GM18502 (cell line): Measurements from ENCODE around the gene PLEKHA3.
"Not testable (repeated sequence)": the region's sequence is repeated elsewhere in the genome, so short reads cannot be mapped to it uniquely, and the experiment has no call there.

Source experiments
- ATAC-seq: cut with Tn5 transposase; IDR thresholded peaks from one replicate; pipeline ENCODE4 v1.9.1; 2021; ENCODE audit warnings: mild to moderate bottlenecking; ENCODE audit not compliant: unreplicated experiment, poor library complexity

Gene PLEKHA3

GRCh38 chr2:178521304-178522150 lies 41.3 kb downstream of the PLEKHA3 start:
- ATAC-seq = no peak

DNA sequence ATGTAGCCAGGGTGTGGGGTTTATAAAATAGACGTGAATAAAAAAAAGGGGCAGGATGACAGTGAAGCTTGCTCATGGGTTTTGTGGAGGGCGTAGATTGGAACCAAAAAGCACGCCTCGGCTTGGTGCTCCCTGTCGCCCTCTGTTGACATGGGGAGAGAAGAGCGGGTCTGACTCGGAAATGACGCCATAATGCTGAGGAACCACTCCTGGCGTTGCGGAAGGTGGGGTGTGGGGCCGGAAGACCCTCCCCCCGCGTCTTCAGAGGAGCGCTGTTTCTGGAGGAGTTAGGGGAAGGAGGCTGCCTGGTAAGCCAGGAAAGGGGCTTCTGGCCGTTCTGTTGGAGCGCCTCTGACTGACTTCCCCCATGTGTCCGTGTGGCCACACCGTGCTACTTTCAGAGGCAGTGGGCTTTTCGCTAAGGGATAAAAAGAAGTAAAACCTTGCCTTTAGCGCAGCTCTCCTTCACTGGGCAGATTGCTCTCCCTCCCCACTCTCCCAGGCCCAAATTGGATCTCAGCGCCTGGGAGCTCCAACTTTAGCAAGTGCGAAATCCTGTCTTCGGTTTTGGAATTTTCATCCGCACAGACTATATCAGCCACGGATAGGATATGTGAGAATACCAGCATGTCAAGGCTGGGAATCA lies 42.8 kb downstream of the PLEKHA3 start:
- peak; percentile 97 for ATAC-seq

DNA sequence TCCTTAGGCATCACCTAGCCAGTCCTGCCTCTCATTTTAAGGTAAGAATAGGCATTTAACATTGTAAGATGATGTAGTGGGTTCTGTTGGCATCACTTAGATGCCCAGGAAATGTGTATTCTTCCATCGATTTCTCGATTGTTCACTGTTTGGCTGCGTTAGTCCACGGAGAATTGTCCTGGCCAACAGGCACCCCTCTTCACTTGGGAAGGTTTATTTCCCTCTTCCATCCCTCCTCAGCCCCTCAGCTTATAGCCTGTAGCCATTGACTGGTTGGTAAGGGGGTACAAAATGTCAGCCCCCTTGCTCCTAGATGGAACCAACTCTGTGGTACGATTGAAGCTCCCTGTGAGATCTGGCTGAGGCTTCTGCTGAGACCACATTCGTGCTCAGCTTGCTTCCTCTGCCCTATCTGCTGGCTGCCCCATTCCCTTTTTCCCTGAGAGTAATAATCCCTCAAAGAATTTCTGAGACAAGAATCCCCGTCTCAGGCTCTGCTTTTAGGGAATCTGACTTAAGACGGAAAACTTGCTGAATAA lies 43.4 kb downstream of the PLEKHA3 start:
- peak; percentile 4 for ATAC-seq

DNA sequence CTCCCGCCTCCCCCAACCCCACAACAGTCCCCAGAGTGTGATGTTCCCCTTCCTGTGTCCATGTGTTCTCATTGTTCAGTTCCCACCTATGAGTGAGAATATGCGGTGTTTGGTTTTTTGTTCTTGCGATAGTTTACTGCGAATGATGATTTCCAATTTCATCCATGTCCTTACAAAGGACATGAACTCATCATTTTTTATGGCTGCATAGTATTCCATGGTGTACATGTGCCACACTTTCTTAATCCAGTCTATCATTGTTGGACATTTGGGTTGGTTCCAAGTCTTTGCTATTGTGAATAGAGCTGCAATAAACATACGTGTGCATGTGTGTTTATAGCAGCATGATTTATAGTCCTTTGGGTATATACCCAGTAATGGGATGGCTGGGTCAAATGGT lies 44.8 kb downstream of the PLEKHA3 start:
- not testable (repeated sequence) for ATAC-seq

- not testable (repeated sequence) for ATAC-seq
Observed at GRCh38 chr2:178525460-178525859, 45.2 kb downstream of the PLEKHA3 start.

DNA sequence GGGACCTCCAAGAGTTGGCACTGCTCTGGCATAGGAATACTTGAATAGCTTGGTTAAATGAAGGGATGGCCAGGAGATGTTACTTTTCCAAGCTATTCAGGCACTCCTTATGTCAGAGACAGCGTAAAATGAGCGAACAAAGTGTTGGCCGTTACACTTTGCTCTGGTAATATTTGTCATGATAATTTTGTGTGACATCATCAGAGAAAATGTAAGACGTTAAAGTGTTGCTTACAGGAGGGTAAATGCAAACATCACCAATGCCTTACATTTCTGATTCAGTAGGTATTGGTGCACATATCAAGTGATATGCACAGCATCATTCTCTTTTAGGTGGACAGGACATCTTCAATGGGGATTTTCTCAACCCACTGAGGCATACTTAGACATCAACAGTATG lies 46.0 kb downstream of the PLEKHA3 start:
- no peak for ATAC-seq

GRCh38 chr2:178527592-178527991 lies 47.3 kb downstream of the PLEKHA3 start:
- ATAC-seq = no peak

- no peak for ATAC-seq
Observed at GRCh38 chr2:178528647-178529046, 48.4 kb downstream of the PLEKHA3 start.

DNA sequence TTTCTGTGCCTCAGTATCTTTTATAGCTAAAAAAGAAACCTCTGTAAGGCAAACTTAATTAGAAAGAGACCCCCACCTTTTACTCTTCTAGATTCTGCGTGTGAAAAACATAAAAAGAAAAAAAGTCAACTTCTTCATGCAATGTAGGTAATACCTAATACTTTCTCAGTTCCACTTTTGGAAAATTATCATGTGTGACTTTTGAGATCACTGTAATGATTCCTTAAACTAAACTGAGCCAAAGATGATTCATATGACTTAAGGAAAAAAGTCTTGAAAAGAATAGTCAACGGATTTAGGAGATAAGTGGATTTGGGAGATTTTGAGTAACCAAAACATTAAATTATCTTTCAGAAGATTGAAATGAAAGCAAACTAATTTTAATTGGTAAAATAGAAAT lies 48.9 kb downstream of the PLEKHA3 start:
- no peak for ATAC-seq

DNA sequence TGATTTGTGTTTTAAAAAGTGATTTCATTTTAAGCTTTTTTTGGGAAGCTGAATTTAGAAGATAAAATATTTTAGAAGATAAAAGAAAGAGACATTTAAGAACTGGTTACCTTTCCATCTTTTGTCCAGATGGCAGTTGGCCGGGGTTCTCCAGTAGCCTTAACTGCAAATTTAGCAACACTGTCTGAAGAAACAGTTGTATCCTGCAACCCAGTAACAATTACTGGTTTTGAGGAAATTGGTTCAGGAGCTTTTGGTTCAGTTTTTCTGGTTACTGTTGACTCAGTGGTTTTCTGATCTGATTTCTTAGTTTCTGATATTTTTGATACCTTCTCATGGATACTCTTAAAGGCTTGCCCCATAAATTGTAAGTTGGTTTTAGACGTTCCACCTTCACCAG lies 49.9 kb downstream of the PLEKHA3 start:
- no peak for ATAC-seq

- peak; percentile 96 for ATAC-seq
Observed at GRCh38 chr2:178530625-178531142, 50.4 kb downstream of the PLEKHA3 start.

- no peak for ATAC-seq
Observed at GRCh38 chr2:178531168-178531567, 50.9 kb downstream of the PLEKHA3 start.

DNA sequence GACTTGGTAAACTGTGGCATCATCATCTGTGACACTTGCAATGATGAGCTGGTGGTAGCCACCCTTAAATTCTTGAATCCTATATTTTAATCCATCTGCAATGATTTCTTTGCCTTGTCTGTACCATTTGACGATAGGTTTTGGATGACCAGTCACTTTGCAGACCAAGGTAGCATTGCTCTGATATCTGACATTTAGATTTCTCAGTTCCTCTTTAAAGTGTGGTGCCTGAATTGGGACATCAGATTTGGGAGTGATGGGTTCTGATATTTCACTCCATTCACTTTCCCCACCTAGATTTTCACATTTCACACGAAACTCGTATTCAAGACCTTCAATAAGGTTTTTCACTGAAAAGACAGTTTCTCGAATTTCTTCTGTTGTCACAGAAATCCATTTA lies 55.8 kb downstream of the PLEKHA3 start:
- no peak for ATAC-seq

- ATAC-seq = no peak
Observed at GRCh38 chr2:178542161-178542560, 61.9 kb downstream of the PLEKHA3 start.

- no peak for ATAC-seq
Observed at GRCh38 chr2:178542569-178542968, 62.3 kb downstream of the PLEKHA3 start.

GRCh38 chr2:178550352-178550751 lies 70.1 kb downstream of the PLEKHA3 start:
- ATAC-seq = peak; percentile 73

- no peak for ATAC-seq
Observed at GRCh38 chr2:178553047-178553446, 72.8 kb downstream of the PLEKHA3 start.
